MG63 (cell line): ENCODE data around the gene DUSP12. TPM values are rescaled to one million over a fixed set of nuclear protein-coding genes. Genes with fewer than 3 reads are reported as not detected.

Source experiments
- DNase-seq: peaks from one replicate; pipeline ENCODE4 v3.0.0-alpha.2; 2020
- H3K27me3 ChIP-seq: fragments of 250-450 bp; sonication (Bioruptor Pico); 2 replicates; pipeline ENCODE4 v1.5.1; 2020; ENCODE audit warnings: mild to moderate bottlenecking, moderate library complexity
- H3K36me3 ChIP-seq: fragments of 250-450 bp; sonication (Bioruptor Pico); 2 replicates; pipeline ENCODE4 v1.5.1; 2020; ENCODE audit warnings: mild to moderate bottlenecking, moderate library complexity
- H3K4me3 ChIP-seq: fragments of 250-450 bp; sonication (Bioruptor Pico); 2 replicates; pipeline ENCODE4 v1.5.1; 2020; ENCODE audit warnings: mild to moderate bottlenecking, moderate library complexity
- H3K9me3 ChIP-seq: fragments of 250-450 bp; sonication (Bioruptor Pico); 2 replicates; pipeline ENCODE4 v1.5.1; 2020; ENCODE audit warnings: mild to moderate bottlenecking, moderate library complexity
- total RNA-seq: library from RNA; depleted of rRNA; stranded (reverse); fragments of >200 nt; shearing (Covaris generic); gene quantifications from 2 replicates; pipeline ENCODE4 v1.2.3, GENCODE V29; 2014; ENCODE audit warnings: low replicate concordance; rRNA removed

Gene DUSP12
- 64.9 and 126 TPM in 2 replicates for total RNA-seq

DNA sequence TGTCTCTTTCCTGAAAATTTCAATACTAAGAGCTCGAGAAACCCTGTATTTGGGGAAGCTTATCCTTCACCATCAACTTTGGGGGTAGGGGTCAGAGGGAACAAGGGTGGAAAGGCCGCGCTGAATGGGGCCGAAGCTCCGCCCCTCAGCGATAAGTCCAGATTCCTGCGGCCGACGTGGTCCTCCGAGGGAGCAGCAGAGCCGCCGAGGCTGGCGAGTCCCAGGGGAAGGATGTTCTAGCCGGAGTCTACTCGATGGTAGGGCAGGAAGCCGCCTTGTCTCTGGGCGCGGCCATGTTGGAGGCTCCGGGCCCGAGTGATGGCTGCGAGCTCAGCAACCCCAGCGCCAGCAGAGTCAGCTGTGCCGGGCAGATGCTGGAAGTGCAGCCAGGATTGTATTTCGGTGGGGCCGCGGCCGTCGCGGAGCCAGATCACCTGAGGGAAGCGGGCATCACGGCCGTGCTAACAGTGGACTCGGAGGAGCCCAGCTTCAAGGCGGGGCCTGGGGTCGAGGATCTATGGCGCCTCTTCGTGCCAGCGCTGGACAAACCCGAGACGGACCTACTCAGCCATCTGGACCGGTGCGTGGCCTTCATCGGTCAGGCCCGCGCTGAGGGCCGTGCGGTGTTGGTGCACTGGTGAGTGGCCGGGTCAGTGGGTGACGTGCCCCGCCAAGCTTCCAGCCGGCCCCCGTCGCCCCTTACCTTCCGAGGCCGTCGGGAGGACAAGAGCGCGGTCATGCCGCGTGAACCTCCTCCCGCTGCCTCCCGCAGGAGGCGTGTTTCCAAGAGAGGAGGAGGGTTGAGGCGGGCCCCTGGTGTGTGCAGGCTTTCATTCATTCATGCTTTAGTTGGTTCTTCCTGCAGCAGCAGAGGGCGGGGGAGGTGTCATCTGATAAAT lies at the start of gene DUSP12:
TSS of gene DUSP12 (plus strand) at position 278 of the 899 bp plus-strand sequence. CDS start at position 294, 16 bp downstream.
- Histone ChIP-seq H3K36me3 (peaks cover 43% of the 10 kb centered on the region), H3K4me3 (peak within 1 kb of the TSS; percentile 93), H3K27me3 (no peaks in the 10 kb centered on the region), H3K9me3 (no peaks in the 10 kb centered on the region)
- peak; percentile 98 for DNase-seq

DNA sequence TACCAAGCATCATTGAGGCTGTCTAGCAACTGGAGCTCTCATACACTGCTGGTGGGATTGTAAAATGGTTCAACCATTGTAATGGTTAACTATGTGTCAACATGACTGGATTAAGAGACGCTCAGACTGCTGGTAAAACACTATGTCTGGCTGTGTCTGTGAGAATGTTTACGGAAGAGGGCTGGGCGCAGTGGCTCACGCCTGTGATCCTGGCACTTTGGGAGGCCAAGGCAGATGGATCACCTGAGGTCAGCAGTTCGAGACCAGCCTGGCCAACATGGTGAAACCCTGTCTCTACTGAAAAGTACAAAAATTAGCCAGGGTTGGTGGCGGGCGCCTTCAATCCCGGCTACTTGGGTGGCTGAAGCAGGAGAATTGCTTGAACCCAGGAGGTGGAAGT lies 47.3 kb upstream of the DUSP12 start:
- Histone ChIP-seq H3K27me3 (peaks cover 3% of the 10 kb centered on the region; the same call in 1 of the 2 replicates), H3K36me3 (no peaks in the 10 kb centered on the region), H3K4me3 (no peak overlapping the region), H3K9me3 (no peaks in the 10 kb centered on the region; the same call in 1 of the 2 replicates)
- DNase-seq = no peak

GRCh38 chr1:161705537-161705936 lies 44.0 kb upstream of the DUSP12 start:
- Histone ChIP-seq H3K36me3 (no peaks in the 10 kb centered on the region), H3K4me3 (no peak overlapping the region), H3K9me3 (no peaks in the 10 kb centered on the region; the same call in 1 of the 2 replicates), H3K27me3 (no peaks in the 10 kb centered on the region)
- DNase-seq = no peak

DNA sequence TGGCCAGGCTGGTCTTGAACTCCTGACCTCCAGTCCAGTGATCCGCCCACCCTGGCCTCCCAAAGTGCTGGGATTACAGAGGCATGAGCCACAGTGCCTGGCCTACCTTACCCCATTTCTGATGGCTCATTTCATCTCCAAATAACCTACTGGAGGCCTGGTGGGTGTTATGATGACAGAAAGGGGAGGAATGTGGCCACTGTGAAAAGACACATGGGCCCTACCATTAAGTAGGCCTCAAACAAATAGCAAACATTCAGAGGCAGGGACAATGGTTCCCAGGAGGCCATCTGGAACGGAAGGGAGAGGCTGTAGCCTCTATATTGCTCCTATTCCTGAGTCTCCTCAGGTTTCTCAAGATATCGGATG lies 43.5 kb upstream of the DUSP12 start:
- H3K27me3 ChIP-seq = no peaks in the 10 kb centered on the region
- H3K36me3 ChIP-seq = no peaks in the 10 kb centered on the region
- no peaks in the 10 kb centered on the region; the same call in 1 of the 2 replicates for H3K9me3 ChIP-seq
- H3K4me3 ChIP-seq = no peak overlapping the region
- peak; percentile 71 for DNase-seq

GRCh38 chr1:161706482-161707347 lies 42.9 kb upstream of the DUSP12 start, which contains the start of gene FCRLA:
FCRLA (plus strand) TSS chr1:161707229; CDS start chr1:161707265, 36 bp downstream.
- no peak within 1 kb of the TSS for H3K4me3 ChIP-seq
- H3K27me3 ChIP-seq = no peaks in the 10 kb centered on the region
- no peaks in the 10 kb centered on the region; the same call in 1 of the 2 replicates for H3K9me3 ChIP-seq
- peak; percentile 68 for DNase-seq
- H3K36me3 ChIP-seq = no peaks in the 10 kb centered on the region

- no peak for DNase-seq
- H3K9me3 ChIP-seq = no peaks in the 10 kb centered on the region; the same call in 1 of the 2 replicates
- no peak overlapping the region for H3K4me3 ChIP-seq
- no peaks in the 10 kb centered on the region for H3K27me3 ChIP-seq
- no peaks in the 10 kb centered on the region for H3K36me3 ChIP-seq
Observed at GRCh38 chr1:161707503-161707902, 42.1 kb upstream of the DUSP12 start.

- no peak overlapping the region for H3K4me3 ChIP-seq
- no peaks in the 10 kb centered on the region; the same call in 1 of the 2 replicates for H3K9me3 ChIP-seq
- no peak for DNase-seq
- no peaks in the 10 kb centered on the region for H3K27me3 ChIP-seq
- no peaks in the 10 kb centered on the region for H3K36me3 ChIP-seq
Observed at GRCh38 chr1:161709373-161709772, 40.2 kb upstream of the DUSP12 start.

- Histone ChIP-seq H3K4me3 (no peak overlapping the region), H3K9me3 (no peaks in the 10 kb centered on the region; the same call in 1 of the 2 replicates), H3K36me3 (no peaks in the 10 kb centered on the region), H3K27me3 (no peaks in the 10 kb centered on the region)
- DNase-seq = no peak
Observed at GRCh38 chr1:161710560-161710959, 39.0 kb upstream of the DUSP12 start.

- H3K9me3 ChIP-seq = no peaks in the 10 kb centered on the region
- DNase-seq = no peak
- no peaks in the 10 kb centered on the region for H3K36me3 ChIP-seq
- no peaks in the 10 kb centered on the region for H3K27me3 ChIP-seq
- H3K4me3 ChIP-seq = no peak overlapping the region
Observed at GRCh38 chr1:161718559-161719324, 30.8 kb upstream of the DUSP12 start.

GRCh38 chr1:161719325-161719611 lies 30.3 kb upstream of the DUSP12 start:
- Histone ChIP-seq H3K4me3 (no peak overlapping the region), H3K27me3 (no peaks in the 10 kb centered on the region), H3K36me3 (no peaks in the 10 kb centered on the region), H3K9me3 (no peaks in the 10 kb centered on the region)
- DNase-seq = no peak

DNA sequence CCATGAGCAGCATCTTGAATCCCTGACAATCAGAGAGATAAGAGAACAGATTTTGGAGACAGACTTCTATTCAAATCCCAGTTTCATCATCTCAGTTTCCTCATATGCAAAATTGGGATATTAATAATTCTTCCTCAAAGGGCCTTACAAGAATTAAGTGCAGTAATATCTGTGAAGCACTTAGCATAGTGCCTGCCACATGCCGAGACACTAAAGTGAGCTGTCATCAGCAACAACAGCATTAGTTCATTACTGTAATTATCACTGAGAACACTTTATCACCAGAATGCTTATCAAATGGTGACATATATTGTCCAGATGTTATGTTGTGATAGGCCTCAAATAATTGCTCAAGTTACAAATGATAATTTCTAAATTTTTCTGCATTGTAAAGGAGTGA lies 29.2 kb upstream of the DUSP12 start:
- Histone ChIP-seq H3K27me3 (no peaks in the 10 kb centered on the region), H3K9me3 (no peaks in the 10 kb centered on the region), H3K36me3 (no peaks in the 10 kb centered on the region), H3K4me3 (no peak overlapping the region)
- no peak for DNase-seq

GRCh38 chr1:161720956-161721737 lies 28.4 kb upstream of the DUSP12 start, which contains the start of gene FCRLB:
FCRLB (plus strand) TSS chr1:161721544; CDS start chr1:161722673, 1,129 bp downstream.
- Histone ChIP-seq H3K36me3 (no peaks in the 10 kb centered on the region), H3K9me3 (no peaks in the 10 kb centered on the region), H3K4me3 (no peak within 1 kb of the TSS), H3K27me3 (no peaks in the 10 kb centered on the region)
- DNase-seq = no peak

DNA sequence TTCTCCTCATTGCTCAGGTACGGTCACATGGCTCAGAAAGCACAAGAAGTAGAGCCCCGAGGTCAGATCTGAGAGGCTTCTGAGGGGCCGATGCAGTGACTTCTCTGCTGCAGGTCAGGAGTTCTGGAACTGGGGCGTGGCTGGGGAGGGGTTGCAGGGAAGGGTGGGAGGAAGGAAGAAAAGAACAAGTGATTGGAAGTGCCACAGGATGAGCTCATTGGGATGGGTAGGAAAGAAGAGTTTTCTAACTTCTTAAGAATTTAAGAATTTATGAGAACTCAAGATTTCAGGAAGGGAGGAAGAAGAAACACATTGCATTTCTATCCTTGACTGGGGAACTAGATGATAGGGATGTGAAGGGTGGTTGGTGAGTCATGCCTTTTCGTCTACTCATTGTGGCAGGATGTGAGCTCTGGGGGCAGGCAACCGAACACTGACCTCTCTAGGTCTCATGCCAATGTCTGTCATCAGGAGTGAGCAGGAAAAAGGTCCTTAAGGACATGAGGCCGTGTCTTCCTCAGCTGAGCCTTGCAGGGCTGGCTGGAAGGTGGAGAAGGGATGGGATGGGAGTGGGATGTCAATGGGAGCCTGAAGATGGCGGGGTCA lies 27.7 kb upstream of the DUSP12 start:
- no peaks in the 10 kb centered on the region for H3K36me3 ChIP-seq
- H3K27me3 ChIP-seq = no peaks in the 10 kb centered on the region
- DNase-seq = peak; percentile 78
- no peak overlapping the region for H3K4me3 ChIP-seq
- no peaks in the 10 kb centered on the region for H3K9me3 ChIP-seq

DNA sequence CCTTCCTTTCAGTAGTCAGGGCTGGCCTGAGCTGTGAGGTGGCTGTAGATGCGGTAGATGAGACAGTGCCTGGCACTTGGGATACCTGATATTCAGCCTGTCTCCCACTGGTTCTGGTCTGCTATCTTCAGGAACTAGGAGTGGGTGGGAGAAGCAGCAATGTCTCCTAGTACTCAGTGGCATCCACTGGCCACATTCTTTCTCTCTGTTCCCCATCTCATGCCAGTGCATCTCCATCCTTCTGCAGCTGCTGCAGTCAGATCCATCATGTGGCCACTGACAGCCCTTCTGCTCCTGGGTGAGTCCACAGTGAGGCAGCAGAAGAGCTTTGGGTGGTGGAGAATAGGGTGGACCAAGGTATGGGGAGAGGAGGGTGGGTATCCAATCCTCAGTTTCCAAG lies 27.2 kb upstream of the DUSP12 start:
- no peaks in the 10 kb centered on the region for H3K9me3 ChIP-seq
- no peak overlapping the region for H3K4me3 ChIP-seq
- no peaks in the 10 kb centered on the region for H3K27me3 ChIP-seq
- no peaks in the 10 kb centered on the region for H3K36me3 ChIP-seq
- no peak for DNase-seq

DNA sequence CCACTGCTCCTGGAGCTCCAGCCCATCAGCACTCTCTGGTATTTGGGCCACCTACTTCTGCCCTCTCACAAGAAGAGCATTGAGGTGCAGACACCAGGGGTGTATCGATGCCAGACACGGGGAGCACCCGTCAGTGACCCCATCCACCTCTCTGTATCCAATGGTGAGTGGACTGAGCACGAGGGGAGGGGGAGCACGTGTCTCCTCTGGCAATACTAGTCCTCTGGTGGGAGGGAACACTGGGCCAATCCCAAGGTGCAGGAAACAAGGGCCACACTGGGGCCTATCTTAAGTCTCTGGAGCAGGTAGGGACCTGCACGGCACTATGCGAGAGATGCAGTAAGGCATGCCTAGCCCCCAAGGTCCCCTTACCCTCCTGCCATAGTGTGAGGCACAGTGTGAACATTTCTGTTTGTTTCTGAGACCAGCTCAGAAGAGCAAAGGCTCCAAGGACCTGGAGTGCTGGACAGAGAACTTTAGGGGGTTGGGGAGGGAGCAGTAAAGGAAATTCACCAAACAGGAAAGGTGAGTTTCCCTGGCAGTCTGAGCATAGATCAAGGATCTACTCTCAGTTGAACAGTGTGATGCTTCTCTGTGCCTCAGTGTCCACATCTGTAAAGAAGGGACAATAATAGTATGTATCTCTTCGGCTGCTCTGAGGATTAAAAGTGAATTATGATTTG lies 26.0 kb upstream of the DUSP12 start:
- DNase-seq = no peak
- H3K9me3 ChIP-seq = no peaks in the 10 kb centered on the region
- H3K36me3 ChIP-seq = no peaks in the 10 kb centered on the region
- H3K27me3 ChIP-seq = no peaks in the 10 kb centered on the region
- no peak overlapping the region for H3K4me3 ChIP-seq
